ENCODE measurements around the gene CAPN14. TPM values are rescaled to one million over a fixed set of nuclear protein-coding genes. Genes with fewer than 3 reads are reported as not detected.

CAPN14 gene
- total RNA-seq, 1 experiment from 2014 or later: not detected

- CTCF ChIA-PET: interaction anchor here (0.6 to 0.9 kb wide), 5 partner anchors 35 to 417 kb away, joined by 3 to 5 read pairs (median 3); no protein-coding TSS in a partner anchor
- DNase-seq (ENCODE audit: unreplicated experiment): peak; percentile 23
- no TSS peak for BruUV-seq (replicated peaks)
- intact Hi-C loops (cut with micrococcal nuclease): loop anchor here (1.0 kb wide), 1 partner anchor 196 kb away; no protein-coding TSS in a partner anchor
- H3K27me3 Mint-ChIP-seq (ENCODE audit: insufficient read depth, unreplicated experiment): peaks cover 34% of the 10 kb centered on the region
- peak overlapping the region; percentile 66 for H3K4me3 Mint-ChIP-seq (ENCODE audit: unreplicated experiment)
- TF ChIP-seq CTCF (IDR thresholded peaks at IDR 0.05; ENCODE audit: unreplicated experiment): no peak
- no peaks in the 10 kb centered on the region for H3K4me1 Mint-ChIP-seq (ENCODE audit: insufficient read depth, unreplicated experiment)
- H3K27ac Mint-ChIP-seq (ENCODE audit: low read depth, unreplicated experiment): no peak overlapping the region
- H3K36me3 Mint-ChIP-seq (ENCODE audit: insufficient read depth, unreplicated experiment): no peaks in the 10 kb centered on the region
- H3K9me3 Mint-ChIP-seq (ENCODE audit: unreplicated experiment): no peaks in the 10 kb centered on the region
- POLR2A ChIA-PET: no interaction called here
These were observed 79.9 kb downstream of the CAPN14 start for GRCh38 chr2:31137211-31138036.

GRCh38 chr2:31136732-31137131 lies 80.6 kb downstream of the CAPN14 start:
- BruUV-seq (replicated peaks): no TSS peak
- no peaks in the 10 kb centered on the region for H3K9me3 Mint-ChIP-seq (ENCODE audit: unreplicated experiment)
- H3K36me3 Mint-ChIP-seq (ENCODE audit: insufficient read depth, unreplicated experiment): no peaks in the 10 kb centered on the region
- intact Hi-C loops (cut with micrococcal nuclease): no loop called here
- H3K4me3 Mint-ChIP-seq (ENCODE audit: unreplicated experiment): peak overlapping the region; percentile 66
- CTCF ChIA-PET: interaction anchor here (0.7 kb wide), 1 partner anchor 418 kb away, joined by 3 read pairs; no protein-coding TSS in a partner anchor
- peaks cover 27% of the 10 kb centered on the region for H3K27me3 Mint-ChIP-seq (ENCODE audit: insufficient read depth, unreplicated experiment)
- H3K4me1 Mint-ChIP-seq (ENCODE audit: insufficient read depth, unreplicated experiment): no peaks in the 10 kb centered on the region
- no peak overlapping the region for H3K27ac Mint-ChIP-seq (ENCODE audit: low read depth, unreplicated experiment)
- POLR2A ChIA-PET: no interaction called here
- no peak for TF ChIP-seq CTCF (IDR thresholded peaks at IDR 0.05; ENCODE audit: unreplicated experiment)
- no peak for DNase-seq (ENCODE audit: unreplicated experiment)

- Mint-ChIP-seq H3K27ac (ENCODE audit: low read depth, unreplicated experiment) (no peak overlapping the region), H3K4me3 (ENCODE audit: unreplicated experiment) (no peak overlapping the region), H3K9me3 (ENCODE audit: unreplicated experiment) (no peaks in the 10 kb centered on the region), H3K27me3 (ENCODE audit: insufficient read depth, unreplicated experiment) (peaks cover 25% of the 10 kb centered on the region), H3K4me1 (ENCODE audit: insufficient read depth, unreplicated experiment) (no peaks in the 10 kb centered on the region), H3K36me3 (ENCODE audit: insufficient read depth, unreplicated experiment) (no peaks in the 10 kb centered on the region)
- no TSS peak for BruUV-seq (replicated peaks)
- no peak for DNase-seq (ENCODE audit: unreplicated experiment)
- intact Hi-C loops (cut with micrococcal nuclease): no loop called here
- CTCF ChIA-PET: interaction anchor here (0.6 kb wide), 1 partner anchor 422 kb away, joined by 3 read pairs; no protein-coding TSS in a partner anchor
- POLR2A ChIA-PET: no interaction called here
- TF ChIP-seq CTCF (IDR thresholded peaks at IDR 0.05; ENCODE audit: unreplicated experiment): no peak
These were observed 81.3 kb downstream of the CAPN14 start for GRCh38 chr2:31136000-31136399.

GRCh38 chr2:31134480-31134879 lies 82.8 kb downstream of the CAPN14 start:
- Mint-ChIP-seq H3K4me3 (ENCODE audit: unreplicated experiment) (no peak overlapping the region), H3K27ac (ENCODE audit: low read depth, unreplicated experiment) (no peak overlapping the region), H3K4me1 (ENCODE audit: insufficient read depth, unreplicated experiment) (no peaks in the 10 kb centered on the region), H3K36me3 (ENCODE audit: insufficient read depth, unreplicated experiment) (no peaks in the 10 kb centered on the region), H3K27me3 (ENCODE audit: insufficient read depth, unreplicated experiment) (peaks cover 25% of the 10 kb centered on the region), H3K9me3 (ENCODE audit: unreplicated experiment) (no peaks in the 10 kb centered on the region)
- BruUV-seq (replicated peaks): no TSS peak
- intact Hi-C loops (cut with micrococcal nuclease): no loop called here
- no peak for TF ChIP-seq CTCF (IDR thresholded peaks at IDR 0.05; ENCODE audit: unreplicated experiment)
- ChIA-PET POLR2A (no interaction called here), CTCF (interaction anchor here (0.6 to 1.0 kb wide), 4 partner anchors 10 to 422 kb away, joined by 3 to 4 read pairs (median 4); no protein-coding TSS in a partner anchor)
- DNase-seq (ENCODE audit: unreplicated experiment): no peak

Data from MCF 10A (cell line).